Measurements from ENCODE around the gene MICOS13.

DNA sequence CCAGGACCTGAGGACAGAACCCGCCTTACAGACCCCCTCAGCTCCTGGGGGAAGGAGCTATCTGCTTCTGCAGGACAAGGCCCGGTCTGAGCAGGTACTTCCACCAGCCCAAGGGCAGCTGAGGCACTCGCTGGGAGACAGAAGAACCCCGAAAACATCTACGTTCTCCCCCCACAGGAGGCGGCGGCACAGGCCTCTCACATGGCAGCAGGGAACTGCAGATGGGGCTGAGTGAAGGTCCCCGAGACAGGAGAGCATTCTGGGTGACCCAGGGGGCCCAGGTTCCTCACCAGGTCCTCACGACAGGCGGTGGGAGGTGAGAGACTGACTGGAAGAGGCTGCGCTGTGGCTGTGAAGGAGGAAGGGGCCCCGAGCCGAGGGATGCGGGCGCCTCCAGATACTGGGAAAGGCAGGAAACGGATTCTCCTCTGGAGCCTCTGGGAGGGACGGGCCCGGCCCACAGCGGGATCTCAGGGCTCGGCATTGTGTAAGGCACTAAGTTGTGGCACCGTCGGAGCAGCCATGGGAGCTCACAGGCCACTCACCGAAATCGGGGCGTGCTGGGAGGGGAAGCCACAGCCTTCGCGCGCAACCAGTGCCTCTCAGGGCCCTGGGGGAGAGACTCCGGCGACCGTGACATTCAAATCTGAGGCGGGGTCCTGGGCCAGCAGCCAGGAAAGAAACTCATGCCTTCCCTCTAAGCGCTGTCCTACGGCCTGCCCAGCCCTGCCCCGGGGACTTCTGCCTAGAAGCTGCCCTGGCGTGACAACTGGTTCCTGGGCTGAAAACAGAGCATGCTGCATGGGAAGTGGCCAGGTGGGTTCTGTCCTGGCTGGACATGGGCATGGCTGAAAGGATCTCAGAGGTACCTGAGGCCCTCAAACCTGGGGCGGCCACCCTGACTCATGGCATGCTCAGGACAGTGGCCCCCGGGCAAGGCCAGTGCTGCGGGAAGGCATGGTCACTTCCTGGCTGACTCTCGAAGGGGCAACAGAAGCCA, 23.8 kb upstream of the MICOS13 start:
- TF ChIP-seq, protein P1, sequence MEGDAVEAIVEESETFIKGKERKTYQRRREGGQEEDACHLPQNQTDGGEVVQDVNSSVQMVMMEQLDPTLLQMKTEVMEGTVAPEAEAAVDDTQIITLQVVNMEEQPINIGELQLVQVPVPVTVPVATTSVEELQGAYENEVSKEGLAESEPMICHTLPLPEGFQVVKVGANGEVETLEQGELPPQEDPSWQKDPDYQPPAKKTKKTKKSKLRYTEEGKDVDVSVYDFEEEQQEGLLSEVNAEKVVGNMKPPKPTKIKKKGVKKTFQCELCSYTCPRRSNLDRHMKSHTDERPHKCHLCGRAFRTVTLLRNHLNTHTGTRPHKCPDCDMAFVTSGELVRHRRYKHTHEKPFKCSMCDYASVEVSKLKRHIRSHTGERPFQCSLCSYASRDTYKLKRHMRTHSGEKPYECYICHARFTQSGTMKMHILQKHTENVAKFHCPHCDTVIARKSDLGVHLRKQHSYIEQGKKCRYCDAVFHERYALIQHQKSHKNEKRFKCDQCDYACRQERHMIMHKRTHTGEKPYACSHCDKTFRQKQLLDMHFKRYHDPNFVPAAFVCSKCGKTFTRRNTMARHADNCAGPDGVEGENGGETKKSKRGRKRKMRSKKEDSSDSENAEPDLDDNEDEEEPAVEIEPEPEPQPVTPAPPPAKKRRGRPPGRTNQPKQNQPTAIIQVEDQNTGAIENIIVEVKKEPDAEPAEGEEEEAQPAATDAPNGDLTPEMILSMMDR (conservative IDR thresholded peaks at IDR 0.05; ENCODE audit: low read length) = no peak
- TF ChIP-seq EZH2phosphoT487 (IDR thresholded peaks at IDR 0.05; ENCODE audit: borderline replicate concordance) = no peak
